HUES6 (cell line): ENCODE data around the gene VWA1.
"Not testable (repeated sequence)": the region's sequence is repeated elsewhere in the genome, so short reads cannot be mapped to it uniquely, and the experiment has no call there.

Experiments
- H3K27ac ChIP-seq: 2 replicates; pipeline ENCODE4 v1.7.0; 2013; ENCODE audit warnings: low read depth, mild to moderate bottlenecking, low read length, inconsistent platforms
- H3K27me3 ChIP-seq: 2 replicates; pipeline ENCODE4 v1.6.1; 2013; ENCODE audit warnings: low read length; ENCODE audit not compliant: control insufficient read depth, insufficient read depth
- H3K36me3 ChIP-seq: 2 replicates; pipeline ENCODE4 v1.6.1; 2013; ENCODE audit warnings: low read length; ENCODE audit not compliant: control insufficient read depth, insufficient read depth
- H3K4me1 ChIP-seq: 2 replicates; pipeline ENCODE4 v1.6.1; 2013; ENCODE audit warnings: low read length; ENCODE audit not compliant: control insufficient read depth, insufficient read depth
- H3K4me3 ChIP-seq: 2 replicates; pipeline ENCODE4 v1.5.1; 2013; ENCODE audit warnings: low read depth, low read length
- H3K9ac ChIP-seq: one replicate; pipeline ENCODE4 v1.6.1; 2013; ENCODE audit warnings: mild to moderate bottlenecking, low read length
- H3K9me3 ChIP-seq: 2 replicates; pipeline ENCODE4 v1.6.1; 2013; ENCODE audit warnings: low read depth, low read length; ENCODE audit not compliant: control insufficient read depth, insufficient read depth

VWA1 gene

DNA sequence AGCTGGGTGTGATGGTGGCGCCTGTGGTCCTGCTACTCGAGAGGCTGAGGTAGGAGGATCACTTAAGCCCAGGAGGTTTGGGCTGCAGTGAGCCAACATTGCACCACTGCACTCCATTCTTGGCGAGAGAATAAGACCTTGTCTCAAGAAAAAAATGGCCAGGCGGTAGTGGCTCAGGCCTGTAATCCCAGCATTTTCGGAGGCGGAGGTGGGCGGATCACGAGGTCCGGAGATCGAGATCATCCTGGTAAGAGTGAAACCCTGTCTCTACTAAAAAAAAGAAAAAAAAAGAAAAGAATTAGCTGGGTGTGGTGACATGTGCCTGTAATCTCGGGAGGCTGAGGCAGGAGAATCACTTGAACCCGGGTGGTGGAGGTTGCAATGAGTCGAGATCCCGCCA lies 47.4 kb downstream of the VWA1 start:
- Histone ChIP-seq H3K9me3 (no peaks in the 10 kb centered on the region), H3K36me3 (peaks cover 74% of the 10 kb centered on the region), H3K9ac (no peak overlapping the region), H3K4me1 (no peaks in the 10 kb centered on the region), H3K4me3 (no peak overlapping the region), H3K27ac (no peak overlapping the region), H3K27me3 (no peaks in the 10 kb centered on the region)

DNA sequence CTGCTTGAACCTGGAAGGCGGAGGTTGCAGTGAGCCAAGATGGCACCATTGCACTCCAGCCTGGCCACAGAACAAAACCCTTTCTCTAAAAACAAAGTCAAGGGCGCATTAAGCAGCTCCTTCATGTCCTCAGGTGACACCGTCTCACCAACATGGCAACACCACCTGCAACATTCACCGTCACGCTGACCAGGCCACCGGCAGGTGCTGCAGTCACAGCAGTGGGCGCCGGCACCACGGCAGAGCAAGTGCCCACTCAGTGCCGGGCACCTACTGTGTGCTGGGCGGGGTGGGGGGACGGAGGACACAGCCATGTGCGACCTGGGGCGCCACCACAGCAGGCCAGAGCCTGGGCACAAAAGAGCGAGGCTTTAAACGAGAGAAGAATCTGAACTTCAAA lies 48.2 kb downstream of the VWA1 start:
- no peak overlapping the region for H3K4me3 ChIP-seq
- no peaks in the 10 kb centered on the region for H3K9me3 ChIP-seq
- no peak overlapping the region for H3K9ac ChIP-seq
- H3K27me3 ChIP-seq, result no peaks in the 10 kb centered on the region
- peaks cover 77% of the 10 kb centered on the region for H3K36me3 ChIP-seq
- H3K4me1 ChIP-seq, result no peaks in the 10 kb centered on the region
- H3K27ac ChIP-seq, result no peak overlapping the region

DNA sequence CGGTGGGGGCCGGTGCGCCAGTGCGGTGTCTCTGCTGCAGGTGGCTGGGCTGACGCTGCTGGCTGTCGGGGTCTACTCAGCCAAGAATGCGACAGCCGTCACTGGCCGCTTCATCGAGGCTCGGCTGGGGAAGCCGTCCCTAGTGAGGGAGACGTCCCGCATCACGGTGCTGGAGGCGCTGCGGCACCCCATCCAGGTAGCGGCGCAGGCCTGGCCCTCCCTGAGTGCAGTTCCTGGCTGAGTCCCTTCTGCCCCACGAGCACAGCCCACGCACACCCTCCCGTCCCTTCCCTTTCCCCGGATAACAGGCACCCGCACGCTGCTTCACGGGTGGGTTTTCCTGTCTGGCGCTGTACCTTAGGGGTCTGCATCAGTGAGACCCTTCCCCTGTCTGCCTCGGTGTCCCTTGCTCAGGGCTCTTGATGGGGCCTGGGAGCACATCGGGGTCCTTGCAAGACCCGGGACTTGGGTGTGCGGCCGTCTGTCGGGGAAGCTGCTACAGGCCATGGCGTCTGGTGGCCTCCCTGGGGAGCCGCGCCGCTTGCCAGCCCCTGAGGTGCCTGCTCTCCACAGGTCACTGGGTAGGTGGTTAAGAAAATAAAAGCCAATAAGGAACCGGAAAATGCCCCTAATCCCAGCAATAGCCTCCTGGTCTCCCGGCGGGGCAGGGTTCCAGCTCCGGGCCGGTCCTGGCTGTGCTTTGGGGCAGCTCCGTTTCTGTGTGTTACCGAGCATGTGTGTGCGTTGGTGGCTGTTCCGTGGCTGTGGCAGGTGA lies 49.7 kb downstream of the VWA1 start:
- H3K9me3 ChIP-seq, H3K9ac ChIP-seq, H3K4me1 ChIP-seq, H3K27me3 ChIP-seq, H3K4me3 ChIP-seq, H3K27ac ChIP-seq: not testable (repeated sequence)
- H3K36me3 ChIP-seq, result peaks cover 78% of the 10 kb centered on the region

DNA sequence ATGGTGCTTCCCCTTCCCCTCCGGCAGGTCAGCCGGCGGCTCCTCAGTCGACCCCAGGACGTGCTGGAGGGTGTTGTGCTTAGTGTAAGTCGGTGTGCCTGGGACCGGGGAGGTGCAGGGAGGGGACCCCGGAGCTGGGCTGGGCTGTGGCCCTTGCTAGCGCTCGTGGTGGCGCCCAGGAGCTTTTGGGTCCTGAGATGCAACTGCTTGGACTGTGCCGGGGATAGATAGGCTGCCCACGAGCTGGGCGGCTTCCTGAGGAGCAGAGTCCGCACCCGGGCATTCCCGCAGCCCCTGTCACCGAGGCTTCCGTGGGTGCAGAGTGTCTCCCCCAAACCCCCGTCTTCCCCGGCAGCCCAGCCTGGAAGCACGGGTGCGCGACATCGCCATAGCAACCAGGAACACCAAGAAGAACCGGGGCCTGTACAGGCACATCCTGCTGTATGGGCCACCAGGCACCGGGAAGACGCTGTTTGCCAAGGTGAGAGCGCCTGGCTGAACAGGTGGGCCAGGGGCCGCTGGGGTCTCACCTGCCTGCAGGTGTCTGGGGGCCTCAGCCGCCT lies 50.3 kb downstream of the VWA1 start:
- H3K4me1 ChIP-seq, H3K4me3 ChIP-seq, H3K27me3 ChIP-seq, H3K27ac ChIP-seq, H3K9me3 ChIP-seq, H3K9ac ChIP-seq: not testable (repeated sequence)
- H3K36me3 ChIP-seq, result peaks cover 81% of the 10 kb centered on the region

DNA sequence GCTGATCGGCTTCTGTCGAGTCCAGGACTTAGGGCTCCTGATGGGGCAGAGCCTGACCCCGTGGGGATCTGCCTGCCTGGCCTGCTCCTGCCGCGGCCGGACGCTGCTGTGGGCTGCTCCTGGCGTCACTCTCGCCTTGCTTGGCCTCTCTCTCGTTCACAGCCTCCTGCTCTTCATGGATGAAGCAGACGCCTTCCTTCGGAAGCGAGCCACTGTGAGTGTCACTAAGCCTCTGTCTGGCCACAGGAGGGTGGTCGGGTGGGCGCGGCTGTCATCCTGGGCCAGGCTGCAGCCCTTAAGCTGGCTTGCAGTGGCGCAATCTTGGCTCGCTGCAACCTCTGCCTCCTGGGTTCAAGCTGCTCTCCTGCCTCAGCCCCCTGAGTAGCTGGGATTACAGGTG lies 52.2 kb downstream of the VWA1 start:
- H3K4me1 ChIP-seq, result no peaks in the 10 kb centered on the region
- H3K4me3 ChIP-seq, result no peak overlapping the region
- peaks cover 84% of the 10 kb centered on the region for H3K36me3 ChIP-seq
- no peak overlapping the region for H3K27ac ChIP-seq
- no peak overlapping the region for H3K9ac ChIP-seq
- H3K27me3 ChIP-seq, result no peaks in the 10 kb centered on the region
- H3K9me3 ChIP-seq, result 0 out of 2 replicates have a peak, but pooled peaks cover 2% of the 10 kb centered on the region

DNA sequence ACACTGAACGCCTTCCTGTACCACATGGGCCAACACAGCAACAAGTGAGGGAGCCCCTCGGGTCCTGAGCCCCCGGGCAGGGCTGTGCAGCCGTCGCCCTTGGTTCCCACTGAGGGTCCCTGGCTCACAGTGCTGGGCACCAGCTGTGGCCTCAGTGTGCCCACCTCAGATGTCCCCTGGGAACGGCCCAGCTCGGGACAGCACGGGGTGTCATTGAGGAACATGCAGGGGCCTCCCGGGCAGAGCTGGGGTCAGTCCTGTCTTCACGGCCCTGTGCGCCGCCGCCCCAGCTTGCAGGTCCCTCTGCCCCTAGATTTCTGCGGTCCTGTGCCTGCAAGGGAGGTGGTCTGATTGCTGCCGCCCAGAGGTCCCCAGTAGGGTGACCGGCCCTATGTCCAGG lies 53.7 kb downstream of the VWA1 start:
- Histone ChIP-seq H3K9ac (no peak overlapping the region), H3K4me1 (no peaks in the 10 kb centered on the region), H3K4me3 (no peak overlapping the region), H3K9me3 (0 out of 2 replicates have a peak, but pooled peaks cover 2% of the 10 kb centered on the region), H3K27me3 (no peaks in the 10 kb centered on the region), H3K36me3 (peaks cover 80% of the 10 kb centered on the region), H3K27ac (no peak overlapping the region)

DNA sequence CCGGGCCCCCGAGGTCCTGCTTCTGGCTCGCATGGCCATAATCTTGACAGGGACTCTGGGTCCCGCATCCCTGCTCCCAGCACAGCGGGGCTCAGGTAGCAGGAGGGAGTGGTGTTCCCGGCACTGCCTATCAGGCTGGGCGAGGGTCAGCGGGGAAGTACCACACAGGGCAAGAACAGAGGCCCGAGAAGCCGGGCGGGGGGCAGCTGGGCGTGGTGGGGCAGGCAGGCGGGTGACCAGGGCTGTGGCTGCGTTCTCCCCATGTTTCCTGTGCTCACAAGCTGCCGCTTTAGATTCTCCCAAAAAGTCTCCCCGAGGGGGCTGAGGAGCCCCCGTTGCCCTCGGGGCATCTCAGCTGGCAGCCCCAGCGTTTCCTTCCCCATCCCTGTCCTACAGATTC lies 54.4 kb downstream of the VWA1 start:
- Histone ChIP-seq H3K27ac (no peak overlapping the region), H3K9ac (no peak overlapping the region), H3K9me3 (0 out of 2 replicates have a peak, but pooled peaks cover 2% of the 10 kb centered on the region), H3K27me3 (no peaks in the 10 kb centered on the region), H3K4me1 (no peaks in the 10 kb centered on the region), H3K36me3 (peaks cover 79% of the 10 kb centered on the region), H3K4me3 (no peak overlapping the region)

DNA sequence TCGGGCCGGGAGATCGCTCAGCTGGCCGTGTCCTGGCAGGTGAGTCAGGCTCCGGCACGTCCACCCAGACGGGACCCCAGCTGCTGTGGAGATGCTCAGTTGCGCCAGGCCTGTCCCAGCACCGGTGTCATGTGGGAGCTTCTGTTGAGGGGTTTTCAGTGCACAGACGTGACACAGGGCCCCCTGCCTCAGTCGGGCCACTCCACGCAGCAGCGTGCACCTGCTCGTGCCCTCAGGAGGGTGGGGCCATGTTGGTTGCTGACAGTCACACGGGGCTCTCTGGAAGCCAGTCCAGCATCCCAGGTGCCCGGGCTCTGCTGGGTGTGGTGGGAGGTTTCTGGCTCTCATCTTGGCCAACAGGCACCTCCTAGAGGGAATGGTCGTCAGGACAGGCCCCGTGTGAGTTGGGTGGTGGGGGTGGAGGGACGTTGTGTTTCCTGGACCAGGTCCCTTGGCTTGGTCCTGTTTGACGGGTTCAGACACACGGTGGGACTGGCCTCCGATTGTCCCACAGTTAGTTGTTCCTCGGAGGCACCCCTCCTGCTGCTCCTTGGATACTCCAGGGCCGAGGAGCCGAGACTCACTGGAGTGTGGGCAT lies 55.2 kb downstream of the VWA1 start:
- peaks cover 81% of the 10 kb centered on the region for H3K36me3 ChIP-seq

DNA sequence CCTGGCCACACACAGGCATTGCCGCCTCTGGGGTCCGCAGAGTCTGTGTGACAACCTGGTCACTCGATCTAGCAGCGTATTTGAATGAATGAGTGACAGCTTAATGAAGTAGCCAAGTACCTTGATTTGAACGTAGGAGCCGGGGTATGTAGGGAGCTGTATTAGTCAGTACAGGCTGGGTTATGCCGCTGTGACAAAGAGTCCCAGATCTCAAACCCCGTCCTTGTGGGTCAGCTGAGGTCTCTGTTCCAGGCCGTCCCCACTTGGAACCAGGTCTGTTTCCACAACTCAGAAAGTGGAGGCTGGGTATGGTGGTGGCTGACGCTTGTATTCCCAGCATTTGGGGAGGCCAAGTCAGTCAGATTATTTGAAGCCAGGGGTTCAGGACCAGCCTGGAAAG lies 56.1 kb downstream of the VWA1 start:
- no peak overlapping the region for H3K9ac ChIP-seq
- peaks cover 79% of the 10 kb centered on the region for H3K36me3 ChIP-seq
- H3K4me3 ChIP-seq, result no peak overlapping the region
- H3K27ac ChIP-seq, result no peak overlapping the region
- H3K9me3 ChIP-seq, result 0 out of 2 replicates have a peak, but pooled peaks cover 2% of the 10 kb centered on the region
- H3K27me3 ChIP-seq, result no peaks in the 10 kb centered on the region
- no peaks in the 10 kb centered on the region for H3K4me1 ChIP-seq

More for the DNA sequence above, 55.2 kb downstream of the VWA1 start:
- Histone ChIP-seq H3K4me1 (no peaks in the 10 kb centered on the region), H3K4me3 (no peak overlapping the region), H3K27ac (no peak overlapping the region), H3K27me3 (no peaks in the 10 kb centered on the region), H3K9me3 (0 out of 2 replicates have a peak, but pooled peaks cover 2% of the 10 kb centered on the region), H3K9ac (no peak overlapping the region)
